Activated naive CD8-positive, alpha-beta T cell (primary cell): ENCODE data around the gene NNMT.

Experiments used
- H3K27ac Mint-ChIP-seq: one replicate; pipeline ENCODE4 v1.8.0; 2021; ENCODE audit warnings: mixed read lengths
- H3K27me3 Mint-ChIP-seq: one replicate; pipeline ENCODE4 v1.8.0; 2021; ENCODE audit warnings: mixed read lengths
- H3K36me3 Mint-ChIP-seq: one replicate; pipeline ENCODE4 v1.8.0; 2021; ENCODE audit warnings: mixed read lengths
- H3K4me1 Mint-ChIP-seq: one replicate; pipeline ENCODE4 v1.8.0; 2021; ENCODE audit warnings: low read depth, mixed read lengths
- H3K4me3 Mint-ChIP-seq: one replicate; pipeline ENCODE4 v1.8.0; 2021; ENCODE audit warnings: mild to moderate bottlenecking, mixed read lengths
- H3K9me3 Mint-ChIP-seq: one replicate; pipeline ENCODE4 v1.8.0; 2021; ENCODE audit warnings: low read depth, mixed read lengths

The NNMT gene

DNA sequence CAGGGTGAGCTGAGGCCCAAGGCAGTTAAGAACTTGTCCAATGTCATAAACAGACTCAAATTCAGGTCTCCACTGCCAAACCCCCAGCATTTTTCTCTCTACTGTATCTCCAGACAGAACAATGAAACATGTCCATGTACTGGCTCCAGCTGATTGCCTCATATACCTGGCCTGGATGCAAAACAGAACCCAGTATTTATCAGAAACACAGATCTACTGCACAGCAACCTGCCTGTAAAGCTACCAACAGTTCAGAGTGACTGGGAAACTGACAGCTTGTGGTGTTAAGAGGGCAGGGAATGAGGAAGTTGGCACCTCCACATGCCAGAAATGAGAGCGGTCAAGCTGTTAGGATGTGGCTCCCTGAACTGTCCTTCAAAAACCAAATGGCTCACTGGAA lies 62.5 kb downstream of the NNMT start:
- Mint-ChIP-seq H3K36me3 (no peaks in the 10 kb centered on the region), H3K27ac (no peak overlapping the region), H3K4me1 (no peaks in the 10 kb centered on the region), H3K9me3 (no peaks in the 10 kb centered on the region), H3K27me3 (peaks cover 8% of the 10 kb centered on the region), H3K4me3 (no peak overlapping the region)

DNA sequence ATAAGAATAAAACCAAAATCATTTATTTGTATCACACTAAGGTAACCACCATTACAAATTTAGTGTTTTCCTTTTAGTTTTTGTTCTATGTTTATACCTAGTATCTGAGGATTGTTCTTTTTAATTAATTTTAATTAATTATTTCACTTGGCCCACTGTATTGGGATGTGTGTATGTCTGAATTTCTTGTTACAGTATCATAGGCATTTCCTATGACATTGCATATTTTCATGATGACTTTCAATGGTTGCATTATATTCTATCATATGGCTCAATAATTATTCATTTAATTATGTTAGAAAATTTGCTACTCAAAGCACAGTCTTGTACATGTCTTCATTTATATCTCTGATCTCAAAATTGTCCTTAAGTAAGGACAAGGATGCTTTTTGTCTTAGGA lies 63.1 kb downstream of the NNMT start:
- no peaks in the 10 kb centered on the region for H3K36me3 Mint-ChIP-seq
- H3K9me3 Mint-ChIP-seq, result no peaks in the 10 kb centered on the region
- H3K27me3 Mint-ChIP-seq, result peaks cover 8% of the 10 kb centered on the region
- H3K4me3 Mint-ChIP-seq, result no peak overlapping the region
- no peak overlapping the region for H3K27ac Mint-ChIP-seq
- no peaks in the 10 kb centered on the region for H3K4me1 Mint-ChIP-seq

DNA sequence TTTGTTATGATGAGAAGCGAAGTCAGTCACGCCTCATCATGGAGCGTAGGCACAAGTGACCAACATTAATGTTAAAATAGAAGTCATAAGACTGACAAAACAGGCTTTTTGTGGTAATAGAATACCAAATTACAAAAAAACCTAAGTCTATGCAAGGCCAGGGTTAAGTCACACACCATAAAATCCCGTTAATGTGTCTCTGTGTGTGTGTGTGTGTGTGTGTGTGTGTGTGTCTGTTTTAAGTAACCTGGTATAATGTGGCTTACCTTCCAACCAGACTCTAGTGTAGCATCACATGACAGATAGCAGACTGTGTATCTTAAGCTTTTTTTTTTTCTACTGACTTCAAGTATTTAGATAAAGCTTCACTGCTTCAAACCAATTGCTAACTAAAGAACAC lies 66.1 kb downstream of the NNMT start:
- Mint-ChIP-seq H3K36me3 (no peaks in the 10 kb centered on the region), H3K27me3 (peaks cover 10% of the 10 kb centered on the region), H3K4me1 (no peaks in the 10 kb centered on the region), H3K9me3 (no peaks in the 10 kb centered on the region), H3K27ac (no peak overlapping the region), H3K4me3 (no peak overlapping the region)

DNA sequence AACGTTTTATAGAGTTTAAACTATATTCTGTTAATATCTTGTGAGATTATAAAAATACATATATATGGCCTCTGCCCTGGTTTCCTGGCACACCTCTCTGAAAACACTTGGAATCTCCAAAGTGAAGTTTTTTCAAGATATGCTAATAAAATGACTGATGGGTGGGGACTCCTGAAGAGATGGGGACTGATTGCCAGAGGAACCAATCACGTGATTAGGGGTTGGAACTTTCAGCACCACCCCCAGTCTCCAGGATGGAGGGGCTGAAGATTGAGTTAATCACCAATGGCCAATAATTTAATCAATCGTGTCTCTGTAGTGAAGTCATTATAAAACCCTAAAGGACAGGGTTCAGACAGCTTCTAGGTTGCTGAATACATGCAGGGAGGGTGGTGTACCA lies 66.8 kb downstream of the NNMT start:
- H3K36me3 Mint-ChIP-seq, result no peaks in the 10 kb centered on the region
- no peaks in the 10 kb centered on the region for H3K9me3 Mint-ChIP-seq
- H3K4me3 Mint-ChIP-seq, result no peak overlapping the region
- peaks cover 10% of the 10 kb centered on the region for H3K27me3 Mint-ChIP-seq
- no peak overlapping the region for H3K27ac Mint-ChIP-seq
- H3K4me1 Mint-ChIP-seq, result no peaks in the 10 kb centered on the region
